UCSD-AML1 (cell line): ENCODE results near the gene BCL2L12.
"Not testable (repeated sequence)": the region's sequence is repeated elsewhere in the genome, so short reads cannot be mapped to it uniquely, and the experiment has no call there.

Source experiments
- DNase-seq: peaks from one replicate; lab custom pipeline; 2025; ENCODE audit not compliant: unreplicated experiment; lab: John Stamatoyannopoulos, UW

Gene BCL2L12

DNA sequence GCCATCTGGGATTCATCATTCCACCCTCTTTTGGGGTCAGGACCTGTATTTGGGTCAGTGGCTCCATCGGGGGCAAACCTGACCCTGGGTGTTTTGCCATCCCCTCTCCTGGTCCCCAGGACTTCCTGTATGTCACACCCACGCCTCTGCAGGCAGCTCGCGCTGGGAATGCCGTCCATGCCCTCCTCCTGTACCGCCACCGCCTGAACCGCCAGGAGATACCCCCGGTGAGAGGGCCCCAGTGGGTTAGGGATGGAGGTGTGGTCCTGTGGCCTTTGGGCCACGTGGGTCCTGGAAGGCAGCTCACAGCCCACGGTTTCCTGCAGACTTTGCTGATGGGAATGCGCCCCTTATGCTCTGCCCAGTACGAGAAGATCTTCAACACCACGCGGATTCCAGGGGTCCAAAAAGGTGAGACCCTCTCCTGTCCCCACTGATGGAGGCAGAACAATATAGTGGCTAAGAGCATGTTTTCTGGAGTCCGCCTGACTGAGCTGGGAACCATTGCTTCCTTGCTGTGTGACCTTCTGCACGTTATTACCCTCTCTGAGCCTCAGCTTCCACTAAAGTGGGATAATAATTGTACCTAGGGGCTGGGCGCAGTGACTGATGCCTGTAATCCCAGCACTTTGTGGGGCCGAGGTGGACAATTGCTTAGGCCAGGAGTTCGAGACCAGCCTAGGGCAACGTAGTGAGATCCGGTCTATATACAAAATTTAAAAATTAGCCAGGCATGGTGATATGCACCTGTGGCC is 39.3 kb downstream of the BCL2L12 start:
- no peak for DNase-seq

DNA sequence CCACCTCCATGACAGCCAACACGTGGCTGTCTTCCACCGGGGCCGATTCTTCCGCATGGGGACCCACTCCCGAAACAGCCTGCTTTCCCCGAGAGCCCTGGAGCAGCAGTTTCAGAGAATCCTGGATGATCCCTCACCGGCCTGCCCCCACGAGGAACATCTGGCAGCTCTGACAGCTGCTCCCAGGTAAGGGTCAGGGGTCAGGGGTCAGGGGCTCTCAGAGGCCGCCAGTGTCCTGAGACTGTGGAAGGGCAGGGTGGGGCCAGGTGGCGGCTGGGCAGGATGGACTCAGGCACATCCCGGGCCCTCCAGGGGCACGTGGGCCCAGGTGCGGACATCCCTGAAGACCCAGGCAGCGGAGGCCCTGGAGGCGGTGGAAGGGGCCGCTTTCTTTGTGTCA is 40.2 kb downstream of the BCL2L12 start:
- no peak for DNase-seq

DNA sequence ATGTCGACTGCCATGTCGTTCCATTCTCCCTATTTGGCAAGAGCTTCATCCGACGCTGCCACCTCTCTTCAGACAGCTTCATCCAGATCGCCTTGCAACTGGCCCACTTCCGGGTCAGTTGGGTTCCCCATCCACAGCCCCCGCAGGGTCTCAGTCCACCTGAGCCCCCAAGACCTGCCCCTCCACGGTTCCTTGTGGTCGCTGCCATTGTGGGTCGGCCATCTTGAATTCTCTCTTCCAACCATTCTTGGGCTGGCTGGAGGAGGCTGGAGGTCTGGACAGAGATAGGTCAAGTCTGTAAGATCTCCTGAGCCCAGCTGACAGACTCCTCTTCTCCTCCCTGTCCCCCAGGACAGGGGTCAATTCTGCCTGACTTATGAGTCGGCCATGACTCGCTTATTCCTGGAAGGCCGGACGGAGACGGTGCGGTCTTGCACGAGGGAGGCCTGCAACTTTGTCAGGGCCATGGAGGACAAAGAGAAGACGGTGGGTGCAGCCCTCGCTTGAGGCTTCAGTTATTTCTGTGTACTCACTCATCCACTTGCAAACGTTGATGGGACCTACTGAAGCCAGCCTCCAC is 44.7 kb downstream of the BCL2L12 start:
- no peak for DNase-seq

DNA sequence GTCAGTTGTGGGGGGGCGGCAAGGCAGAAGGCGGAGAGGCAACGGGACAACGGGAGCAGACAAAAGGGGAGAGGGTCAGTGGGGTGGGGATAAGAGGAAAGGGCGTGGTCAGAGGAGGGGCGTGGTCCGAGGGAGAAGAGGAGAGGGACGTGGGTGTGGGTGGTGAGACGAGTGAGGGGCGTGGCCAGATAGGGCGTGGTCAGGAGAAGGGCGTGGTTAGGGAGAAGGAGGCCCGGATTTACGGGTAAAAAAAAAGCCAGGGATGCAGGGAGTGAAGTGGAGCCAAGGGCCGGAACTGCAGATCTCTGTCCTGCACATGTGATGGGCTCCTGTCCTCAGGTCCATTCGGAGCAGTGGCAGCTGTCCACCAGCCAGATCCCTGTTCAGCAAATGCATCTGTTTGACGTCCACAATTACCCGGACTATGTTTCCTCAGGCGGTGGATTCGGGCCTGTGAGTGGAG is 46.7 kb downstream of the BCL2L12 start:
- no peak for DNase-seq

DNA sequence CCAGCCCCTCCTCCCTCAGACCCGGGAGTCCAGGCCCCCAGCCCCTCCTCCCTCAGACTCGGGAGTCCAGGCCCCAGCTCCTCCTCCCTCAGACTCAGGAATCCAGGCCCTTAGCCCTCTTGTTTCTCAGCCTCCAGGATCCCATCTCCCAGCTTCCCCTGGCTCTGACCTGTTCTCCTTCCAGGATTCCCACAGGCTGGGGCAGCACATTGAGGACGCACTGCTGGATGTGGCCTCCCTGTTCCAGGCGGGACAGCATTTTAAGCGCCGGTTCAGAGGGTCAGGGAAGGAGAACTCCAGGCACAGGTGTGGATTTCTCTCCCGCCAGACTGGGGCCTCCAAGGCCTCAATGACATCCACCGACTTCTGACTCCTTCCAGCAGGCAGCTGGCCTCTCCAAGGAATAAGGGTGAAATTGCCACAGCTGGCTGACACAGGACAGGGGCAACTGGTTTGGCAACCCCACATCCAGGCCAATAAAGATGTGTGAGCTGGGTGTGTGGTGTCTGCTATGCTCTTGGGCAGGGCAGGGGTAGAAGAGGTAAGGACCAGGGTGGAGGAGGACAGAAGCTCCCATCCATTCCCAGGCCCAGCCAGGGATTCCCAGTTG is 47.6 kb downstream of the BCL2L12 start:
- no peak for DNase-seq

DNA sequence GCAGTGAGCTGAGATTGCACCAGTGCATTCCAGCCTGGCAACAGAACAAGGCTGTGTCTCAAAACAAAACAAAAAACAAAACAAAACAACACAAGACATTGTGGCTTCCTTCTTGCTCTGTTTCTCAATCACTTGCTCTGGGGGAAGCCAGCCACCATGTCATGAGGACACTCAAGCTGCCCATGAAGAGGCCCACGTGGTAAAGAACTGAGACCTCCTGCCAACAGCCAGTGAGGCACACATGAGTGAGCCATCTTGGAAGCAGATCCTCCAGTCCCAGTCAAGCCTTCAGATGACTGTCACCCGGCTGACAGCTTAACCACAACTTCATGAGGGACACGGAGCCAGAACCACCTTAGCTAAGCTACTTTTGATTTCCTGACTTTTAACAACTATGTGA is 50.4 kb downstream of the BCL2L12 start:
- no peak for DNase-seq

DNA sequence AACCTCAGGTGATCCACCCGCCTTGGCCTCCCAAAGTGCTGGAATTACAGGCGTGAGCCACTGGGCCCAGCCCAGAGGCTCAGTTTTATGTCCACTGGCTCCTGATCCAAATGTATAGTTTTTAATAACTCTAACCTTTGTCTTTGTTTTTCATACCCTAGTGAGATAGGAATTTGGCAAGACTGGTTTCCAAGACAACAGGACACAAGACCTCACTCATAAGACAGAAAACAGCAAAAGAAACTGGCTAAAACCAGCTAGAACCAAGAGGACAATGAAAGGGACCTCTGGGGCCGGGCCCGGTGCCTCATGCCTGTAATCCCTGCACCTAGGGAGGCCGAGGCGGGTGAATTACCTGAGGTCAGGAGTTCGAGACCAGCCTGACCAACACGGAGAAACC is 52.8 kb downstream of the BCL2L12 start:
- no peak for DNase-seq

DNA sequence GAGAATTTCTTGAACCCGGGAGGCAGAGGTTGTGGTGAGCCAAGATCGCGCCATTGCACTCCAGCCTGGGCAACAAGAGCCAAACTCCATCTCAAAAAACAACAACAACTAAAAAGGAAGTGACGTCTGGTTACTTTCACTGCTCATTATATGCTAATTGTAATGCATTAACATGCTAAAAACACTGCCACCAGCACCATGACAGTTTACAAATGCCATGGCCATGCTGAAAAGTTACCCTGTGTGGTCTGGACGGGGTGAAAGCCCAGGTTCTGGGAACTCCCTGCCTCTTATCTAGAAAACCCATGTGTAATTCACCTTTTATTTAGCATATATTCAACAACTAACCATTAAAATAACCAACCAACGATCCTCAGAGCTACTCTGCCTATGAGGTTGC is 53.3 kb downstream of the BCL2L12 start:
- no peak for DNase-seq

DNA sequence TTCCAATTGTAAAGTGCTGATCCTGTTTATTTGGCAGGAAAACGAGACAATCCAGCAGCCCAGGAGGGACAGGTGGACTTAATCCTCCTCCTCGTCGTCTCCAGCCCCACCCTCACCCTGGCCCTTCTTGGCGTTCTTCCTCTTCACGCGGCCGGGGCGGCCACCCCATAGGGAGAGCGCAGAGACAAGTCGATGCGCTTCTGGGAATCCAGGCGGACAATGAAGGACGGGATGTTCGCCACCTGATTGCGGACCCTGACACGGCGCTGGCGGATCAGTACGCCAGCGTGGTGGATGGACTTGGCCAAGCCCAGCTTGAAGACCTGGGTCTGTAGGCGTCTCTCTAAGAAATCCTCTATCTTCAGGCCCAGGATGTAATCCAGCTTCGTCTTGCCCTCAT is 53.7 kb downstream of the BCL2L12 start:
- not testable (repeated sequence) for DNase-seq
